Hepatocyte (in vitro differentiated cells): ENCODE results near the gene ERBB2. TPM values are rescaled to one million over a fixed set of nuclear protein-coding genes. Genes with fewer than 3 reads are reported as not detected.

Source experiments
- DNase-seq: peaks from one replicate; pipeline ENCODE4 v3.0.0-alpha.2; 2016; ENCODE audit warnings: low spot score
- H2AFZ ChIP-seq: fragments of 200-600 bp; sonication (generic); 2 replicates; pipeline ENCODE4 v1.6.0; 2016; ENCODE audit warnings: antibody characterized with exemption, mild to moderate bottlenecking
- H3K27ac ChIP-seq: fragments of 200-600 bp; sonication (generic); 2 replicates; pipeline ENCODE4 v1.5.1; 2016; ENCODE audit warnings: mild to moderate bottlenecking
- H3K27me3 ChIP-seq: fragments of 200-600 bp; sonication (generic); 2 replicates; pipeline ENCODE4 v1.6.1; 2016
- H3K36me3 ChIP-seq: fragments of 200-600 bp; sonication (generic); replicated peaks from 2 replicates; pipeline ENCODE4 v1.5.1; 2016; ENCODE audit warnings: low read depth; ENCODE audit not compliant: insufficient read depth
- H3K4me1 ChIP-seq: fragments of 200-600 bp; sonication (generic); 2 replicates; pipeline ENCODE4 v1.5.1; 2016; ENCODE audit warnings: mild to moderate bottlenecking, moderate library complexity; ENCODE audit not compliant: insufficient read depth
- H3K4me2 ChIP-seq: fragments of 200-600 bp; sonication (generic); 2 replicates; pipeline ENCODE4 v1.6.0; 2016
- H3K4me3 ChIP-seq: fragments of 200-600 bp; sonication (generic); 2 replicates; pipeline ENCODE4 v1.5.1; 2016; ENCODE audit warnings: mild to moderate bottlenecking
- H3K79me2 ChIP-seq: fragments of 200-600 bp; sonication (generic); 2 replicates; pipeline ENCODE4 v1.6.0; 2017; ENCODE audit warnings: mild to moderate bottlenecking
- H3K9me2 ChIP-seq: fragments of 200-600 bp; sonication (generic); replicated peaks from 2 replicates; pipeline ENCODE4 v1.6.0; 2017; ENCODE audit warnings: mild to moderate bottlenecking; ENCODE audit not compliant: insufficient read depth
- H3K9me3 ChIP-seq: fragments of 200-600 bp; sonication (generic); 2 replicates; pipeline ENCODE4 v1.5.1; 2016; ENCODE audit warnings: low read depth, mild to moderate bottlenecking
- H4K20me1 ChIP-seq: fragments of 200-600 bp; sonication (generic); 2 replicates; pipeline ENCODE4 v1.6.0; 2016; ENCODE audit warnings: mild to moderate bottlenecking; ENCODE audit not compliant: insufficient read depth, poor library complexity, severe bottlenecking
- CTCF ChIP-seq: fragments of 200-600 bp; sonication (generic); IDR thresholded peaks from 2 replicates; pipeline ENCODE4 v1.5.1; 2016; ENCODE audit warnings: antibody characterized with exemption, mild to moderate bottlenecking; ENCODE audit not compliant: poor library complexity
- EZH2 ChIP-seq: fragments of 200-600 bp; sonication (generic); IDR thresholded peaks from 2 replicates; pipeline ENCODE4 v1.6.1; 2016; ENCODE audit warnings: antibody characterized with exemption, mild to moderate bottlenecking, borderline replicate concordance
- EZH2phosphoT487 ChIP-seq: fragments of 200-600 bp; sonication (generic); IDR thresholded peaks from one replicate; pipeline ENCODE4 v1.6.1; 2018; ENCODE audit warnings: antibody characterized with exemption, mild to moderate bottlenecking, low read depth, moderate library complexity; ENCODE audit not compliant: unreplicated experiment, severe bottlenecking
- WGBS: methylation state at CpG from one replicate; pipeline ENCODE4 v1.1.6; 2016; ENCODE audit warnings: low lambda C conversion rate; ENCODE audit errors: missing lambda C conversion rate; 5-methylcytosine and 5-hydroxymethylcytosine counted together
- polyA plus RNA-seq: library from polyadenylated mRNA; unstranded; fragments of >200 nt; fragmentation: Nextera tagmentation; extraction: Ambion mirVana; gene quantifications from 2 replicates; pipeline ENCODE4 v1.2.1, GENCODE V29; 2016
- total RNA-seq: library from RNA; depleted of rRNA; stranded (reverse); fragments of >200 nt; gene quantifications from 2 replicates; pipeline ENCODE4 v1.2.3, GENCODE V29; 2014

The ERBB2 gene
- total and polyA plus RNA-seq, 2 experiments from 2014 or later = 76.4 to 93.1 TPM

DNA sequence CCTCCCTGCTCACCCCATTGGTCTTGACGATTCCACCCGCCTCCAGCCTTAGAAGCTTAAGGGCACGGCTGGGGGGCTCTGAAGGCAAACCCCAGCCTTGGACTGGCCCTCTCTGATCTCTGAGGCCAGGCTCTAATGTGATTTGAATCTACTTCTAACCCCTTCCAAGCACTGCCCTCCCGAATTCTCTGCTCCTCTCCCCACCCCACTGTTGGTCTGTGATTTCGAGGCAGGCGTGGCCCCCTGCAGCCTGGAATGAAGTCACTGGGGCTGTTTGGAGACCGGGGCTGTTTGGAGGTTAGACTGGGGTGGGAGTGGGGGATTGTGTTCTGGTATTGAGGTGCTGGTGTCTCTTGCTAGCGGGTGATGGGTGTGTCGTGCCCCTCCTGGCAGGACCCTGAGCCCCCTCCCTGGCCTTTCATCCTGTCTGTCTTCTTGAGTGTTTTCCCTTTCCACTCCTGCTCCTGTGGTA is 40.1 kb downstream of the ERBB2 start:
- Histone ChIP-seq H3K79me2 (peaks cover 23% of the 10 kb centered on the region), H3K9me3 (no peaks in the 10 kb centered on the region), H4K20me1 (peaks cover 5% of the 10 kb centered on the region), H3K36me3 (no peaks in the 10 kb centered on the region), H3K9me2 (no peaks in the 10 kb centered on the region), H3K4me2 (peak overlapping the region; percentile 93), H3K4me3 (peak overlapping the region; percentile 20), H3K27me3 (no peaks in the 10 kb centered on the region), H3K27ac (peak overlapping the region; percentile 99), H3K4me1 (peaks cover 38% of the 10 kb centered on the region), H2AFZ (no peak overlapping the region)
- no peak for TF ChIP-seq EZH2phosphoT487
- no peak for TF ChIP-seq CTCF
- peak; percentile 35 for DNase-seq
- WGBS = 25% methylated on average over 9 of the region's 9 CpGs

- Histone ChIP-seq H3K9me3 (no peaks in the 10 kb centered on the region), H3K27ac (peak overlapping the region; percentile 99), H3K27me3 (no peaks in the 10 kb centered on the region), H3K4me1 (peaks cover 37% of the 10 kb centered on the region), H3K36me3 (no peaks in the 10 kb centered on the region), H2AFZ (no peak overlapping the region), H3K4me2 (peak overlapping the region; percentile 93), H3K9me2 (no peaks in the 10 kb centered on the region), H3K4me3 (peak overlapping the region; percentile 20), H3K79me2 (peaks cover 23% of the 10 kb centered on the region), H4K20me1 (peaks cover 5% of the 10 kb centered on the region)
- 27% methylated on average over 16 of the region's 16 CpGs for WGBS
- peak; percentile 75 for DNase-seq
- no peak for TF ChIP-seq EZH2
Observed at GRCh38 chr17:39740357-39741111, 40.7 kb downstream of the ERBB2 start.

- Histone ChIP-seq H3K27me3 (no peaks in the 10 kb centered on the region), H4K20me1 (peaks cover 5% of the 10 kb centered on the region), H2AFZ (no peak overlapping the region), H3K79me2 (peaks cover 23% of the 10 kb centered on the region), H3K27ac (no peak overlapping the region), H3K36me3 (no peaks in the 10 kb centered on the region), H3K9me2 (no peaks in the 10 kb centered on the region), H3K9me3 (no peaks in the 10 kb centered on the region), H3K4me1 (peaks cover 21% of the 10 kb centered on the region), H3K4me3 (no peak overlapping the region), H3K4me2 (no peak overlapping the region)
- DNase-seq = no peak
- no peak for TF ChIP-seq EZH2phosphoT487
- no peak for TF ChIP-seq CTCF
- TF ChIP-seq EZH2 = no peak
- 87% methylated on average over 16 of the region's 18 CpGs for WGBS
Observed at GRCh38 chr17:39742126-39742855, 42.4 kb downstream of the ERBB2 start.

GRCh38 chr17:39742856-39743436 is 43.1 kb downstream of the ERBB2 start:
- H3K27ac ChIP-seq = no peak overlapping the region
- WGBS = 92% methylated on average over 21 of the region's 21 CpGs
- no peaks in the 10 kb centered on the region for H3K36me3 ChIP-seq
- H3K4me1 ChIP-seq = peaks cover 19% of the 10 kb centered on the region
- no peak overlapping the region for H3K4me2 ChIP-seq
- H2AFZ ChIP-seq = no peak overlapping the region
- H3K27me3 ChIP-seq = no peaks in the 10 kb centered on the region
- peaks cover 23% of the 10 kb centered on the region for H3K79me2 ChIP-seq
- no peak overlapping the region for H3K4me3 ChIP-seq
- no peak for DNase-seq
- TF ChIP-seq CTCF (no peak), EZH2phosphoT487 (no peak), EZH2 (no peak)
- peaks cover 5% of the 10 kb centered on the region for H4K20me1 ChIP-seq
- no peaks in the 10 kb centered on the region for H3K9me3 ChIP-seq
- no peaks in the 10 kb centered on the region for H3K9me2 ChIP-seq
